Mesodermal cell (in vitro differentiated cells): ENCODE results near the gene ZFAND6.
A peak's percentile ranks its signal among the peaks of the same experiment; 100 is the strongest.

ENCODE experiments used
- H3K27ac ChIP-seq: 2 replicates; pipeline ENCODE4 v1.7.0; 2013; ENCODE audit warnings: mild to moderate bottlenecking, low read depth, low read length, moderate library complexity; ENCODE audit not compliant: severe bottlenecking
- H3K36me3 ChIP-seq: 2 replicates; pipeline ENCODE4 v1.7.1; 2013; ENCODE audit warnings: mild to moderate bottlenecking, low read length, moderate library complexity; ENCODE audit not compliant: control insufficient read depth, insufficient read depth
- H3K4me1 ChIP-seq: one replicate; pipeline ENCODE4 v1.7.1; 2013; ENCODE audit warnings: mild to moderate bottlenecking, low read length; ENCODE audit not compliant: insufficient read depth, control insufficient read depth, poor library complexity, severe bottlenecking
- H3K4me3 ChIP-seq: 2 replicates; pipeline ENCODE4 v1.7.0; 2013; ENCODE audit warnings: low read length, control low read depth, mild to moderate bottlenecking; ENCODE audit not compliant: insufficient read depth, poor library complexity, severe bottlenecking; ENCODE audit errors: extremely low read depth
- H3K9me3 ChIP-seq: 2 replicates; pipeline ENCODE4 v1.7.1; 2013; ENCODE audit warnings: mild to moderate bottlenecking, low read length, moderate library complexity; ENCODE audit not compliant: control insufficient read depth
- WGBS, 2 experiments: methylation state at CpG; one replicate each; pipeline ENCODE4 v1.1.5; 2013; ENCODE audit warnings: missing lambda C conversion rate in 2 of 2; ENCODE audit not compliant: insufficient coverage in 2 of 2; 5-methylcytosine and 5-hydroxymethylcytosine counted together

ZFAND6 gene

DNA sequence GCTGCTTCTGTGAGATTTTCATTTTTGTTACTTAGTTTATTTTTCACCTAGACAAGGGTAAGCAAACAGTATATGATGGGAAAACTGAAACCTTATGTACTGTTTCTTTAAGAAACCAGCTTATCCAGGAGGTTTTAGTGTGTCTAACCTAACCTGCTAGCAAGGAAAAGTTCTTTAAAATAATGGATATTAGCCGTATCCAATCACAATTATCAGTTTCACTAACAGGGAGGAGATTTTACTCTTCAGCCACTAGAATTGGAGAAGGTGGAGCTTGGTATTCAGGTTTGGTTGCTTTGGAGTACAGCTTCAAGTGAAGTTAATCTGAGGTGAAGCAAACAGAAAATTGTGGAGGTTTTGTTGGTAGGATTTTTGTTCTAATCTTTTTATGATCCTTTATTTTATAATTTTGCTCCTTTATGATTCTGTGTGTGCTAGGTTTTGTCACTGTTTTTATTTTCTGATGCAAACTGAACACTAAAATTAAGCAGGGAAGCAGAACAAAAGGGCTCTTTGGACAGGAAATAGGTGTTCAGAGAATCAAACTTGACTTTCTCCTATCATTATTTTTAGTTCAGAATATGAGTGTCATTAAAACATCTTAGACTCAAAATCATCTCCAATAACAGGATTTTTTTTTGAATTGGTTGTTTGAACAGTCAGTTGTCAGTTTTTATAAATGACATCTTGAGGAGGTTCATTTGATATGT lies 13.0 kb downstream of the ZFAND6 start:
- no peaks in the 10 kb centered on the region for H3K4me1 ChIP-seq
- peak overlapping the region; percentile 54 for H3K4me3 ChIP-seq
- H3K36me3 ChIP-seq = peaks cover 4% of the 10 kb centered on the region
- H3K9me3 ChIP-seq = no peaks in the 10 kb centered on the region
- H3K27ac ChIP-seq = no peak overlapping the region
- no CpG with 5 or more reads among the region's 1 CpG for WGBS, 2 experiments

DNA sequence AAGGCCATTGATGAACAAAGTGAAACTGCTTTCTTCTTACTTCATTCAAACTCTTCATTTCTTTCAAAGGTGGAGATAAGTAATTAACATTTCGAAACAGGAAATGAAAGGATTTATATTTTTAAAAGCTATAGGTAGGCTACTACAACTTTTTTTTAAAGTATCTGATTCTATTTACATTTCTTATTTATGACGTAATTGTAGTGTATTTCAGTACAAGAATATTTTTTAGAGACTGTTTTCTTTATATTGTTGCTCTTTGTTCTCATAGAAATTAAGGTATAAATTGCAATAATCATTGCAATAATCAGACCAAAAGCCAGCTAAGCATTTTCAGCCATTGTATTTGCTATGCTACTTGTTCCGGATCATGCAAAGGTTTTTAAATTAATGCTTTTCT lies 13.7 kb downstream of the ZFAND6 start:
- Histone ChIP-seq H3K4me1 (no peaks in the 10 kb centered on the region), H3K36me3 (peaks cover 4% of the 10 kb centered on the region), H3K27ac (no peak overlapping the region), H3K9me3 (no peaks in the 10 kb centered on the region), H3K4me3 (no peak overlapping the region)
- WGBS, 2 experiments = no CpG with 5 or more reads among the region's 3 CpGs

DNA sequence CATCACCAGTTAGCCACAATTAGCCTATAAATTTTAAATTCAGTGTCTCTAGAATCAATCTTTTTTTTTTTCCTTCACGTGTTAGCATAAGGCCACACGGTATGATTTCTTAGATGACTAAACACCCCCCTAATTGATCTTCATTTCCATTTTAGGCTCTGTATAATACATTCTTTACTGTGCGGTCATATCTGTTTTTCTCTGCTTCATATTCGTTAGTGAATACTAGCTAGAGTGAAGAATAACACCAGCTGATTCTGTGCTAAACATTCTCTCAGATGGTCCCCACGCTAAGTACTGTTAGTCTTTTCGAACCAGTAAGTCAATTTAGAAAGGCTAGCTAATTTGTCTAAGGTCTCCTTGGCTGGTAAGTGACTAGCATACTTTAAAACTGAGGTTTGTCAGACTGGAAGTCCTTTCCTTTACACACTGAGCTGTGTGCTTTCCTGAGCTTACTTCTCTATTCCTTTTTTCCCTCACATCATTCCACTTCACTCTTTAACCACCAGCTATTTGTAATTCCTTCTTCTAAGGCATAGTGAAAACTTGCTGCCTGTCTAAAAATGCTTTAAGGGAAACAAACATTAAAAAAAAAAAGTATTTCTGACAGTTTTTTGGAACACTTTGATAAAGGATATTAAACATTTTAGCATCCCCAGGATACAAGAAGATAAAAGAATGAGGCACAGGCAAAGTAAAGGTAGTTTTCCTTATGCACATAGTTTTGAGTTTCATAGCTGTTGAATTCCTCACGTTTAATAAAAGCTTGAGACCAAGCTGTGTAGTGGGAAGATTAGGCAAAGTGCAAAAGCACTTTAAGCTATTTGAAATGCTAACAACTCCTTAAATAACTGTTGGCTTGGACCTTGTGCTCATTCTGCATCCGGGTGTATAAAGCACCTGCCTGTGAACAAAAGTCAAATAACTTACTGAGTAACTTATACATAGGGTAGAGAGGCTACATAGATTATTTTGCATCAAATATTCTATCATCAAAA lies 17.1 kb downstream of the ZFAND6 start:
- Histone ChIP-seq H3K4me1 (no peaks in the 10 kb centered on the region), H3K27ac (no peak overlapping the region), H3K4me3 (no peak overlapping the region), H3K36me3 (peaks cover 9% of the 10 kb centered on the region), H3K9me3 (no peaks in the 10 kb centered on the region)
- 59 to 79% methylated on average over 5 to 6 of the region's 8 CpGs for WGBS, 2 experiments

DNA sequence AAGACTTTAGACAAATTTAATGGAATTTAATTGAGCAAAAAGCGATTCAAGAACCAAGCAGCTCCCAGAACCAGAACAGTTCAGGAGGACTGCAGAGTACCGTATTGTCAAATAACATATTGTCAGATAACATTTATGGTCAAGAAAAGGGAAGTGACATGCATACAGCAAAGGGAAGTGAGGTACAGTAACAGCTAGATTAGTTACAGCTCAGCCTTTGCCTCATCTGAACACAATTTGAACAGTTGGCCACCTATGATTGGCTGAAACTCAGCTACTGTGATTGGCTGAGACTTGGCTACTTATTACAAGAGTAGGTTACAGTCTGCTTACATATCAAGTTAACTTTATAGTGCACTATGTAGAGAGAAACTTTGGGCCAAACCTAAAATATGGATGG lies 21.9 kb downstream of the ZFAND6 start:
- Histone ChIP-seq H3K27ac (no peak overlapping the region), H3K36me3 (peaks cover 9% of the 10 kb centered on the region), H3K9me3 (no peaks in the 10 kb centered on the region), H3K4me1 (no peaks in the 10 kb centered on the region), H3K4me3 (no peak overlapping the region)
- WGBS, 2 experiments = 100% methylated on average over 1 to 2 of the region's 2 CpGs

- H3K36me3 ChIP-seq = no peaks in the 10 kb centered on the region
- H3K4me3 ChIP-seq = no peak overlapping the region
- no peaks in the 10 kb centered on the region for H3K4me1 ChIP-seq
- no peak overlapping the region for H3K27ac ChIP-seq
- WGBS, 2 experiments = 65 to 97% methylated on average over 3 of the region's 5 CpGs
- H3K9me3 ChIP-seq = no peaks in the 10 kb centered on the region
These were observed 27.6 kb downstream of the ZFAND6 start for GRCh38 chr15:80087104-80087503.

DNA sequence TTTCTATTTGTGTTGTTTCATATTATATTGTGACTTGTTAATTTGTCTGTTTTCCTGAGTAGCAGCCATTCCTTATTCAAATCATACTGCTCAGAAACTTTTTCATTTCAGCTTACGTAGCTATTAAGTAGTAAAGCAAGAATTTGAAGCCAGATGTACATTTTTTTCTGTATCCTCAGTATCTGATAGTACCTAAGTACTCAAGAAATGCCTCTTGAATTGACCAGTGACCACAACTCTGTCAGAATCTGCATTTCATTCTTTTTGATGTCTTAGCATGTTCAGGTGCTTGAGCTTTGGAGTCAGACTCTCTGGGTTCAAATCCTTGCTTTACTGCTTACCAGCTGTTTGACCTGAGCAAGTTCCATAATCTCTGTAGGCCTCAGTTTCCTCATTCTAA lies 30.6 kb downstream of the ZFAND6 start:
- H3K27ac ChIP-seq = no peak overlapping the region
- H3K36me3 ChIP-seq = no peaks in the 10 kb centered on the region
- WGBS, 2 experiments = 100% methylated on average over 1 of the region's 1 CpG; no CpG with 5 or more reads in 1 of the 2 experiments
- no peak overlapping the region for H3K4me3 ChIP-seq
- no peaks in the 10 kb centered on the region for H3K9me3 ChIP-seq
- no peaks in the 10 kb centered on the region for H3K4me1 ChIP-seq

GRCh38 chr15:80090879-80091503 lies 31.5 kb downstream of the ZFAND6 start:
- no peaks in the 10 kb centered on the region for H3K9me3 ChIP-seq
- no peaks in the 10 kb centered on the region for H3K4me1 ChIP-seq
- WGBS, 2 experiments = 88 to 100% methylated on average over 1 to 4 of the region's 7 CpGs
- H3K4me3 ChIP-seq = no peak overlapping the region
- H3K36me3 ChIP-seq = no peaks in the 10 kb centered on the region
- H3K27ac ChIP-seq = no peak overlapping the region

DNA sequence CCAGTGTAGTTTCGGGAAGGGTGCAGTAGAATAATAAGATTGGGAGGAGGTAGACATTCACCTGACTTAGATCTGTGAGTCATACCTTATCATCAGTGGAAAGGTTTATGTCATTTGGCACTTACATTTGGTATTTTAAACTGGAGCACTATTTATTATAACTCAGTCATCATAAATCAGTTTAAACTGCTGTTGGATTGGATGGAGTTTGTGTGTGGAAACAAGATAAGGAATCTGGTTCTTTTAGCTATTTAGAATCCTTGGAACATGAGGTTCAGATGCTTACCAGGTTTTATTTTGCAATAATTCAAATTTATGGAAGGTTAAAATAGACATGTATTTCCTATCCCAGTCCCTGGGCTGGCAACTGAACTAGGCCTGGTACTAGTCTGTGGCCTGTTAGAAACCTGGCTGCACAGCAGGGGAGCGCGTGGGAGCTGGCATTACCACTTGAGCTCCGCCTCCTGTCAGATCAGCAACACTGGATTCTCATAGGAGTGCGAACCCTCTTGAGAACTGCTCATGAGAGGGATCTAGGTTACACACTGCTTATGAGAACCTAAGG lies 34.5 kb downstream of the ZFAND6 start:
- no peaks in the 10 kb centered on the region for H3K9me3 ChIP-seq
- H3K36me3 ChIP-seq = no peaks in the 10 kb centered on the region
- H3K27ac ChIP-seq = no peak overlapping the region
- WGBS, 2 experiments = 95% methylated on average over 3 of the region's 5 CpGs; no CpG with 5 or more reads in 1 of the 2 experiments
- no peaks in the 10 kb centered on the region for H3K4me1 ChIP-seq
- no peak overlapping the region for H3K4me3 ChIP-seq

- H3K9me3 ChIP-seq = no peaks in the 10 kb centered on the region
- H3K4me1 ChIP-seq = no peaks in the 10 kb centered on the region
- 80 to 91% methylated on average over 1 to 4 of the region's 4 CpGs for WGBS, 2 experiments
- peaks cover 5% of the 10 kb centered on the region for H3K36me3 ChIP-seq
- H3K4me3 ChIP-seq = no peak overlapping the region
- no peak overlapping the region for H3K27ac ChIP-seq
These were observed 36.0 kb downstream of the ZFAND6 start for GRCh38 chr15:80095511-80095910.

- Histone ChIP-seq H3K4me1 (no peaks in the 10 kb centered on the region), H3K9me3 (no peaks in the 10 kb centered on the region), H3K36me3 (peaks cover 5% of the 10 kb centered on the region), H3K27ac (no peak overlapping the region), H3K4me3 (no peak overlapping the region)
- no CpG with 5 or more reads among the region's 3 CpGs for WGBS, 2 experiments
These were observed 36.5 kb downstream of the ZFAND6 start for GRCh38 chr15:80095969-80096368.
